GM23338 (cell line): ENCODE measurements around the gene EXOC7. TPM values are rescaled to one million over a fixed set of nuclear protein-coding genes. Genes with fewer than 3 reads are reported as not detected.

Source experiments
- ATAC-seq: fragments of 200-7000 bp; cut with Tn5 transposase; 3 replicates; pipeline ENCODE4 v1.9.1; 2020
- DNase-seq: peaks from one replicate; pipeline ENCODE4 v3.0.0-alpha.2; 2015; ENCODE audit warnings: low spot score
- H2AFZ ChIP-seq: fragments of 200-600 bp; sonication (generic); 2 replicates; pipeline ENCODE4 v1.8.0; 2016; ENCODE audit warnings: antibody characterized with exemption, mild to moderate bottlenecking, moderate library complexity
- H3F3A ChIP-seq: fragments of 200-600 bp; sonication (generic); replicated peaks from 2 replicates; pipeline ENCODE4 v1.8.0; 2017; ENCODE audit warnings: antibody characterized with exemption, mixed run types, low read depth
- H3K27ac ChIP-seq: fragments of 200-600 bp; sonication (generic); 2 replicates; pipeline ENCODE4 v1.6.1; 2016; ENCODE audit warnings: low read depth
- H3K27me3 ChIP-seq: fragments of 200-600 bp; sonication (generic); 2 replicates; pipeline ENCODE4 v1.8.0; 2016; ENCODE audit warnings: mild to moderate bottlenecking, mixed run types, moderate library complexity; ENCODE audit not compliant: insufficient read depth
- H3K36me3 ChIP-seq: fragments of 200-600 bp; sonication (generic); 2 replicates; pipeline ENCODE4 v1.8.0; 2016; ENCODE audit warnings: mild to moderate bottlenecking; ENCODE audit not compliant: insufficient read depth
- H3K4me1 ChIP-seq: fragments of 200-600 bp; sonication (generic); 2 replicates; pipeline ENCODE4 v1.8.0; 2016; ENCODE audit warnings: mild to moderate bottlenecking, moderate library complexity; ENCODE audit not compliant: insufficient read depth
- H3K4me2 ChIP-seq: fragments of 200-600 bp; sonication (generic); 2 replicates; pipeline ENCODE4 v1.7.1; 2017; ENCODE audit warnings: mixed run types
- H3K4me3 ChIP-seq: fragments of 200-600 bp; sonication (generic); 2 replicates; pipeline ENCODE4 v1.6.1; 2016; ENCODE audit warnings: mixed run types
- H3K79me2 ChIP-seq: fragments of 200-600 bp; sonication (generic); replicated peaks from 2 replicates; pipeline ENCODE4 v1.8.0; 2017; ENCODE audit warnings: mild to moderate bottlenecking; ENCODE audit not compliant: insufficient read depth
- H3K9me2 ChIP-seq: fragments of 200-600 bp; sonication (generic); 2 replicates; pipeline ENCODE4 v1.8.0; 2017; ENCODE audit not compliant: insufficient read depth
- H4K20me1 ChIP-seq: fragments of 200-600 bp; sonication (generic); replicated peaks from 2 replicates; pipeline ENCODE4 v1.8.0; 2017; ENCODE audit warnings: mild to moderate bottlenecking; ENCODE audit not compliant: insufficient read depth
- H3K27ac Mint-ChIP-seq: 2 replicates; pipeline ENCODE4 v1.8.0; 2020; ENCODE audit warnings: inconsistent platforms, mild to moderate bottlenecking, moderate library complexity, mixed read lengths
- H3K27me3 Mint-ChIP-seq: 3 replicates; pipeline ENCODE4 v1.8.0; 2022; ENCODE audit warnings: low read depth, mild to moderate bottlenecking, moderate library complexity, mixed read lengths, inconsistent platforms; ENCODE audit not compliant: insufficient read depth, poor library complexity
- H3K36me3 Mint-ChIP-seq: 3 replicates; pipeline ENCODE4 v1.8.0; 2021; ENCODE audit warnings: low read depth, mild to moderate bottlenecking, inconsistent platforms, moderate library complexity, mixed read lengths
- H3K4me1 Mint-ChIP-seq: 3 replicates; pipeline ENCODE4 v1.8.0; 2020; ENCODE audit warnings: mild to moderate bottlenecking, inconsistent platforms, mixed read lengths
- H3K4me3 Mint-ChIP-seq: 3 replicates; pipeline ENCODE4 v1.8.0; 2021; ENCODE audit warnings: moderate library complexity, mild to moderate bottlenecking, inconsistent platforms, mixed read lengths
- H3K9me3 Mint-ChIP-seq: 3 replicates; pipeline ENCODE4 v1.8.0; 2020; ENCODE audit warnings: moderate library complexity, mild to moderate bottlenecking, inconsistent platforms, mixed read lengths
- CREB1 ChIP-seq: fragments of 250-450 bp; sonication (Bioruptor Pico); IDR thresholded peaks from 2 replicates; pipeline ENCODE4 v1.5.0; 2020; ENCODE audit warnings: low read depth, mild to moderate bottlenecking, moderate library complexity
- CTCF ChIP-seq, 2 experiments: fragments of 200-600 bp in 1 of 2; sonication (generic) in 1 of 2; conservative IDR thresholded peaks; 2 replicates each; pipeline versions ENCODE4 v1.5.1 to v1.6.1; 2016 to 2017; ENCODE audit warnings: antibody characterized with exemption in 2 of 2, low read depth in 2 of 2, mild to moderate bottlenecking in 2 of 2, moderate library complexity in 1 of 2
- EZH2 ChIP-seq: fragments of 200-600 bp; sonication (generic); IDR thresholded peaks from one replicate; pipeline ENCODE4 v1.8.0; 2017; ENCODE audit warnings: antibody characterized with exemption, mild to moderate bottlenecking, low read depth; ENCODE audit not compliant: unreplicated experiment
- EZH2phosphoT487 ChIP-seq: fragments of 200-600 bp; sonication (generic); IDR thresholded peaks from one replicate; pipeline ENCODE4 v1.8.1; 2018; ENCODE audit warnings: antibody characterized with exemption; ENCODE audit not compliant: unreplicated experiment
- JUNB ChIP-seq: IDR thresholded peaks from one replicate; pipeline ENCODE4 v1.6.1; 2016; ENCODE audit warnings: antibody characterized with exemption; ENCODE audit not compliant: unreplicated experiment
- NANOG ChIP-seq: IDR thresholded peaks from 2 replicates; pipeline ENCODE4 v1.6.1; 2016; ENCODE audit warnings: antibody characterized with exemption, borderline replicate concordance
- POLR2AphosphoS5 ChIP-seq: IDR thresholded peaks from 2 replicates; pipeline ENCODE4 v1.6.1; 2016; ENCODE audit warnings: antibody characterized with exemption, low read depth
- REST ChIP-seq: IDR thresholded peaks from one replicate; pipeline ENCODE4 v1.6.1; 2018; ENCODE audit warnings: antibody characterized with exemption; ENCODE audit not compliant: unreplicated experiment
- STAT1 ChIP-seq: IDR thresholded peaks from one replicate; pipeline ENCODE4 v1.6.1; 2016; ENCODE audit warnings: antibody characterized with exemption; ENCODE audit not compliant: unreplicated experiment
- ZNF114 ChIP-seq: fragments of 250-450 bp; sonication (Bioruptor Pico); IDR thresholded peaks from 2 replicates; pipeline ENCODE4 v1.5.0; 2020; ENCODE audit warnings: mild to moderate bottlenecking, moderate library complexity
- ZNF331 ChIP-seq: fragments of 250-450 bp; sonication (Bioruptor Pico); IDR thresholded peaks from 2 replicates; pipeline ENCODE4 v1.5.0; 2020; ENCODE audit warnings: low read depth, mild to moderate bottlenecking, moderate library complexity
- ZNF462 ChIP-seq: fragments of 250-450 bp; sonication (Bioruptor Pico); IDR thresholded peaks from 2 replicates; pipeline ENCODE4 v1.5.0; 2020; ENCODE audit warnings: mild to moderate bottlenecking, moderate library complexity
- polyA plus RNA-seq: library from polyadenylated mRNA; unstranded; fragments of >200 nt; fragmentation: Nextera tagmentation; extraction: Ambion mirVana; gene quantifications from 2 replicates; pipeline ENCODE4 v1.2.1, GENCODE V29; 2016
- total RNA-seq: library from RNA; depleted of rRNA; stranded (reverse); fragments of >200 nt; shearing (Covaris generic); gene quantifications from 2 replicates; pipeline ENCODE4 v1.2.3, GENCODE V29; 2014

Gene EXOC7
- total and polyA plus RNA-seq, 2 experiments from 2014 or later, result 75.4 to 77.4 TPM

GRCh38 chr17:76088868-76089576 lies 14.6 kb downstream of the EXOC7 start:
- no peak for ATAC-seq
- peaks cover 5% of the 10 kb centered on the region; the same call in 1 of the 2 replicates for H3K36me3 ChIP-seq
- H3K4me1 ChIP-seq, result no peaks in the 10 kb centered on the region
- H3K9me2 ChIP-seq, result no peaks in the 10 kb centered on the region
- no peak overlapping the region for H3K4me2 ChIP-seq
- Mint-ChIP-seq H3K9me3 (no peaks in the 10 kb centered on the region), H3K27me3 (peaks cover 7% of the 10 kb centered on the region), H3K4me3 (no peak overlapping the region), H3K4me1 (no peaks in the 10 kb centered on the region; the same call in 2 of the 3 replicates), H3K27ac (peak overlapping the region; percentile 52; the same call in 1 of the 2 replicates), H3K36me3 (peaks cover 65% of the 10 kb centered on the region)
- H3F3A ChIP-seq, result no peaks in the 10 kb centered on the region
- TF ChIP-seq NANOG (no peak), ZNF462 (CRISPR knock-in tag) (no peak), EZH2phosphoT487 (no peak), EZH2 (no peak), CTCF (conservative IDR thresholded peaks at IDR 0.05; ENCODE audit: low read depth in 2 of 2) (no peak), JUNB (no peak), STAT1 (no peak), REST (no peak), CREB1 (CRISPR knock-in tag) (no peak), ZNF114 (CRISPR knock-in tag) (no peak), POLR2AphosphoS5 (no peak), ZNF331 (CRISPR knock-in tag) (no peak)
- H2AFZ ChIP-seq, result no peak overlapping the region
- no peaks in the 10 kb centered on the region for H4K20me1 ChIP-seq
- H3K27ac ChIP-seq, result no peak overlapping the region
- no peak overlapping the region for H3K4me3 ChIP-seq
- H3K27me3 ChIP-seq, result no peaks in the 10 kb centered on the region
- DNase-seq, result no peak
- H3K79me2 ChIP-seq, result no peaks in the 10 kb centered on the region
